LNCAP (cell line): ENCODE results near the gene CCNA1.

Experiments used
- TF ChIP-seq, protein P1 (sequence below): fragments of 450-650 bp; IDR thresholded peaks from 2 replicates; pipeline ENCODE4 v1.5.1; 2017; ENCODE audit warnings: mild to moderate bottlenecking

CCNA1 gene

DNA sequence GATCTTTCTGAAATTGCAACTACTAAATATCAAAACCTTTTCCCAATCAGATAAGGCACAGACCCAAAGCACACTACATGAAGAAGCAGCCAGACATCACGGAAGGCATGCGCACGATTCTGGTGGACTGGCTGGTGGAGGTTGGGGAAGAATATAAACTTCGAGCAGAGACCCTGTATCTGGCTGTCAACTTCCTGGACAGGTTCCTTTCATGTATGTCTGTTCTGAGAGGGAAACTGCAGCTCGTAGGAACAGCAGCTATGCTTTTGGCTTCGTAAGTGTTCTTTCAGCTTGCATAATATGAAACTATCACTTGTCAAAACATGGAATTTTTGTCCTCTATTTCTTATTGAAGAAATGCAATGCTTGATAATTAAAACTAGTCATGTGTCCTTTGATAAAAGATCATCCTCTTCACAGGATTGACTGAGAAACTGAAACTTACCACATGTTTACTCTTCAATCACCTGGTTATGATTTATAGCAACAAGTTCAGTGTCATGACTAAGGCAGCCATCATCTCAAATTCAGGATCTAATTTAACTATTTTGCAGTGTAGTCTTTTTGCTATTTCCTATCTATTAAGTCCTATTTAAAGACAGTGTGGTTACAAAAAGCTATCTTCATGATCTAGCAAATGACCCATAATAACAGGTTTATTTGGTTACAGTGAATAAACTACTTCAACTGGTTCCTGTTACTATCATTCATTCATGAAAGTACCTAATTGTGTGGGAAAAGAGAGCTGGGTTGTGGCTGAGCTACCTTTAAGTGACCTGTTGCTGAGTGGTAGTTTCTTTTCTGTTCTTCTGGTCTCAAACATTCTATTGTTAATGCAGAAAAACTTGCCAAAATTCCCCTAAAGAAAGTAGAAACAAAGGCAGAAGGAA, 6.5 kb downstream of the CCNA1 start:
- TF ChIP-seq, protein P1, sequence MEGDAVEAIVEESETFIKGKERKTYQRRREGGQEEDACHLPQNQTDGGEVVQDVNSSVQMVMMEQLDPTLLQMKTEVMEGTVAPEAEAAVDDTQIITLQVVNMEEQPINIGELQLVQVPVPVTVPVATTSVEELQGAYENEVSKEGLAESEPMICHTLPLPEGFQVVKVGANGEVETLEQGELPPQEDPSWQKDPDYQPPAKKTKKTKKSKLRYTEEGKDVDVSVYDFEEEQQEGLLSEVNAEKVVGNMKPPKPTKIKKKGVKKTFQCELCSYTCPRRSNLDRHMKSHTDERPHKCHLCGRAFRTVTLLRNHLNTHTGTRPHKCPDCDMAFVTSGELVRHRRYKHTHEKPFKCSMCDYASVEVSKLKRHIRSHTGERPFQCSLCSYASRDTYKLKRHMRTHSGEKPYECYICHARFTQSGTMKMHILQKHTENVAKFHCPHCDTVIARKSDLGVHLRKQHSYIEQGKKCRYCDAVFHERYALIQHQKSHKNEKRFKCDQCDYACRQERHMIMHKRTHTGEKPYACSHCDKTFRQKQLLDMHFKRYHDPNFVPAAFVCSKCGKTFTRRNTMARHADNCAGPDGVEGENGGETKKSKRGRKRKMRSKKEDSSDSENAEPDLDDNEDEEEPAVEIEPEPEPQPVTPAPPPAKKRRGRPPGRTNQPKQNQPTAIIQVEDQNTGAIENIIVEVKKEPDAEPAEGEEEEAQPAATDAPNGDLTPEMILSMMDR = no peak

DNA sequence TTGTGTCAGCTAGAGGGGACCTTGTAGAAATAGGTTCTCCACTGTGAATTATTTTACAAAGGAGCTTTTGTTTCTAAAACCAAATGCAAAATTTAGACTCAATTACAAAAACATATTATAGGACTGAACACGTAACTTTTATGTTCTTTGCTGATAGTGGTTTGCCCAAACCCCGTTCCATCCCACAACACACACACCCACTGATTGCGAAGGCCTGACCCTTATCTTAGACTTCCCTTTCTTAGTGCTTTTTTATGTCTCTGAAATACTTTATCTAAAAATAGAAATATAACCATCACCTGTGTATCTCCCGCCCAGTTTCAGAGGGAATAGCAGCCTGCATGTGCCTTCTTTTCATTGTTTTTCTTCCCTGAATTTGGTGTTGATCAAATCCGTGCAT, 13.0 kb downstream of the CCNA1 start:
- TF ChIP-seq, protein P1 = no peak

DNA sequence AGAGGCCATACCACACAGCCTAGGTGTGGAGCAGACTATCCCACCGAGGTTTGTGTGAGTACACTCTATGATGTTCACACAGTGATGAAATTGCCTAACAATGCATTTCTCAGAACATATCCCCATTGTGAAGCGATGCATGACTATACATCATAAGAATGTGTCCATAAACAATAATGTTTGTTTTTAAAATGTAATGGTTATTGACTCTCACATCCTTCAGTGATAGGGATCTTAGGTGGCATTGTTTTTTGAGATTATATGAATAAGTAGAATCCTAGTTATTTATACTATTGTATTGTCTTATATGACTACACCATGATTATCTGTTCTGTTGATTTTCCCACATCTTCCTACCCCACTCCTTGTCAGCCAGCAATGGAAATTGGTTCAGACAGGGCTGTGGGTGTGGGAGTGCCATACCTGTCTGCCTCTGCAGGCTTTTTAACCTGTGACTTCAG, 13.6 kb downstream of the CCNA1 start:
- TF ChIP-seq, protein P1 = no peak

DNA sequence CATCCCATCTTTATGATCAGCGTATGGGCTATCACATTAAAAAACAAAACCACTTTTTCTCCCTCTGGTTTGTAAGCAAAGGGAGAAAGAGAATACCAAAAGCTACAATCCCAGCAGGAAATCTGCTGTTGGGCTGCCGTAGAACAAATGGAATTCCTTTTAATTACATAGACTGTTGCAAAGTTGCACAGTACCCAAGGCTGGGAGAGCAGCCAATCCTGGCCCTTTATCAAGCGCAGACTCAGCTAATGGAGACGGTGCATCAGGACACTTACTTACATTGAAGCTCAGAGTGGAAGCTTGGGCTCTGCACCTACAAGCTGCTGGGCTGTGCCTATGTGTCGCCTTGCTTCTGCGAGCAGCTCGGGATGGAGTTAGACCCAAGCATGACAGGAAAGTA, 15.2 kb downstream of the CCNA1 start:
- TF ChIP-seq, protein P1 = no peak

DNA sequence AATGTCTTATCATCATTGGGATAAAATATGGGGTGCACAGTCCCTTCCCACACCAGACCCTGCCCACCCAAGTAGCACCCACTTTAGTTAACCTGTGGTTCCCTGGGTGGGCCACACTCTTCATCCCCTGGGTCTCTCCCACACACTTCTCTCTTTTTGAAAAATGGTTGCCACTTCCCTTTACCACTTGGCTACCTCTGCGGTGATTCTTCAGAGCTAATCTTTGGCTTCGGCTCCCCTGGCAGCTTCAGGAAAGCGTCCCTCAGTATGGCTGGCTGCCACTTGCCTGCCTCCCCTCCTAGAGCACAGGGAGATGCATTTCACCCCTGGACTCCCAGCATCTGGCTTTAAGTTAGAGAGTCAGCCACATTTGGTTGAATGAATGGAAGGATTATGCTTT, 18.2 kb downstream of the CCNA1 start:
- TF ChIP-seq, protein P1 = no peak

DNA sequence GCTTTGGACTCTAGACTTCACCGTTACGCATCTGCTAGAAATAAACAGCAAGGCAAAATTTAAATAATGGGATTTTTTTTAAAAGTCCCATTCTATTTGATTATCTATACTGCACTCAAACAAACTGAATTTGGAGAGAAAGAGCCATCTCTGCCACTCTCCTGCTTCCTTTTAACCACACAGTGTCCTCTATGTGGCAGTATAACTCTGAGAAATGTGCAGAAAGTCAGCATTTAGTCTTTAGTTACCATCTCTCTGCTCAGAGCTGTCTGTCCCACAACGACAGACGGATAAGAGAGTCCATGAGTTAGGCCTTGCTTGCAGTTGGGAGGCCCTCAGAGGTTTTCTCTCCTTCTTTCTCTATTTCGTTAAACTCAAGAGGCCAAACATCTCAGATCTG, 21.2 kb downstream of the CCNA1 start:
- TF ChIP-seq, protein P1 = peak; percentile 47; the same call in 1 of the 2 replicates

DNA sequence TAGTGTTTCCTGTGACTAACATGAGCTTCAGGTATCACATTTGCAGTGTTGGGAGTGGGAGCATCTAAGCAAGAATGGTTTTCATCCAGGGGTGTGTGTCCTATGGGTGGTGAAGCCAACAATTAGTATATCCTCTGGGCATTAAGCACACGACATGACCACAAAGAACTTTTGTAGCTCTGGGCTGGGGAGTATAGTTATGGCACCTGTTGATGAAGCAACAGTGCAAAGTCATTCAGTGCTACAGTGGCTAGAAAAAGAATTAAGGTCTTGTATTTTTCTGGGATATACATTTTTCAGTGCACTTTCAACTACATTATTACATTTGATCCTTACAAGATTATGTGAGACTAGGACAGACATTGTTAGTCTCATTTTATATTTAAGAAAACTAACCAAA, 21.8 kb downstream of the CCNA1 start:
- TF ChIP-seq, protein P1 = no peak
